ENCODE measurements around the gene STEAP1B.

The STEAP1B gene

GRCh38 chr7:22480523-22481075 is 19.4 kb downstream of the STEAP1B start:
- no peak for TF ChIP-seq CTCF (IDR thresholded peaks at IDR 0.05; ENCODE audit: extremely low read depth, insufficient read depth, missing control alignments)
- no peak for DNase-seq (ENCODE audit: low spot score)
- in situ Hi-C loops (cut with MboI; ENCODE audit: low pct_unique_long_range_greater_than_20kb, low sequenced_read_pairs, unreplicated experiment): no loop called here

- TF ChIP-seq CTCF (IDR thresholded peaks at IDR 0.05; ENCODE audit: extremely low read depth, insufficient read depth, missing control alignments): no peak
- no peak for DNase-seq (ENCODE audit: low spot score)
- in situ Hi-C loops (cut with MboI; ENCODE audit: low pct_unique_long_range_greater_than_20kb, low sequenced_read_pairs, unreplicated experiment): no loop called here
Observed at GRCh38 chr7:22477876-22478450, 22.0 kb downstream of the STEAP1B start.

- no peak for DNase-seq (ENCODE audit: low spot score)
- TF ChIP-seq CTCF (IDR thresholded peaks at IDR 0.05; ENCODE audit: extremely low read depth, insufficient read depth, missing control alignments): no peak
Observed at GRCh38 chr7:22477262-22477661, 22.7 kb downstream of the STEAP1B start.

GRCh38 chr7:22476824-22477223 is 23.2 kb downstream of the STEAP1B start:
- TF ChIP-seq CTCF (IDR thresholded peaks at IDR 0.05; ENCODE audit: extremely low read depth, insufficient read depth, missing control alignments): no peak
- DNase-seq (ENCODE audit: low spot score): no peak
- in situ Hi-C loops (cut with MboI; ENCODE audit: low pct_unique_long_range_greater_than_20kb, low sequenced_read_pairs, unreplicated experiment): no loop called here

More at GRCh38 chr7:22477262-22477661, 22.7 kb downstream of the STEAP1B start:
- in situ Hi-C loops (cut with MboI; ENCODE audit: low pct_unique_long_range_greater_than_20kb, low sequenced_read_pairs, unreplicated experiment): no loop called here

- TF ChIP-seq CTCF (IDR thresholded peaks at IDR 0.05; ENCODE audit: extremely low read depth, insufficient read depth, missing control alignments): no peak
- in situ Hi-C loops (cut with MboI; ENCODE audit: low pct_unique_long_range_greater_than_20kb, low sequenced_read_pairs, unreplicated experiment): no loop called here
- DNase-seq (ENCODE audit: low spot score): no peak
Observed at GRCh38 chr7:22474645-22475044, 25.3 kb downstream of the STEAP1B start.

- DNase-seq (ENCODE audit: low spot score): no peak
- in situ Hi-C loops (cut with MboI; ENCODE audit: low pct_unique_long_range_greater_than_20kb, low sequenced_read_pairs, unreplicated experiment): no loop called here
- no peak for TF ChIP-seq CTCF (IDR thresholded peaks at IDR 0.05; ENCODE audit: extremely low read depth, insufficient read depth, missing control alignments)
Observed at GRCh38 chr7:22470981-22471380, 29.0 kb downstream of the STEAP1B start.

All from GM13977 (cell line).